OCI-LY7 (cell line): ENCODE results near the gene TP63. TPM values are rescaled to one million over a fixed set of nuclear protein-coding genes. Genes with fewer than 3 reads are reported as not detected.

Source experiments
- BruUV-seq: library from RNA; stranded (reverse); fragments of 400-500 nt; replicated peaks from 2 replicates; lab custom pipeline; 2021; lab: Mats Ljungman, UMichigan
- CTCF ChIA-PET: fragments of 300-600 bp; sonication (Branson Sonifier 250); formaldehyde crosslinking; loops from one replicate; lab custom pipeline; 2022; ENCODE audit warnings: antibody characterized with exemption; ENCODE audit not compliant: unreplicated experiment; lab: Charles Lee
- POLR2A ChIA-PET: fragments of 300-600 bp; sonication (Branson Sonifier 250); formaldehyde crosslinking; loops from one replicate; lab custom pipeline; 2022; ENCODE audit warnings: antibody characterized with exemption; lab: Charles Lee
- DNase-seq: peaks from one replicate; pipeline ENCODE4 v3.0.0-alpha.2; 2015; ENCODE audit warnings: low spot score
- H2AFZ ChIP-seq: fragments of 200-600 bp; sonication (generic), shearing (Covaris generic); 2 replicates; pipeline ENCODE4 v1.6.1; 2014; ENCODE audit warnings: mild to moderate bottlenecking, antibody characterized with exemption, low read length, moderate library complexity
- H3K27ac ChIP-seq: fragments of 200-600 bp; sonication (generic); 2 replicates; pipeline ENCODE4 v1.5.1; 2014; ENCODE audit warnings: mixed run types, low read depth, mild to moderate bottlenecking, moderate library complexity, low read length, inconsistent platforms; ENCODE audit not compliant: poor library complexity, severe bottlenecking
- H3K36me3 ChIP-seq: fragments of 200-600 bp; sonication (generic); 2 replicates; pipeline ENCODE4 v1.6.1; 2014; ENCODE audit warnings: mild to moderate bottlenecking, antibody characterized with exemption, low read length, moderate library complexity, mixed read lengths; ENCODE audit not compliant: insufficient read depth
- H3K4me1 ChIP-seq: fragments of 200-600 bp; sonication (generic); 2 replicates; pipeline ENCODE4 v1.5.1; 2014; ENCODE audit warnings: mild to moderate bottlenecking, low read length; ENCODE audit not compliant: insufficient read depth, poor library complexity, severe bottlenecking
- H3K4me2 ChIP-seq: fragments of 200-600 bp; sonication (generic); 2 replicates; pipeline ENCODE4 v1.6.1; 2014; ENCODE audit warnings: mild to moderate bottlenecking, low read length
- H3K4me3 ChIP-seq: fragments of 200-600 bp; sonication (generic); 2 replicates; pipeline ENCODE4 v1.5.1; 2014; ENCODE audit warnings: mild to moderate bottlenecking, low read depth, low read length; ENCODE audit not compliant: poor library complexity, severe bottlenecking
- H3K79me2 ChIP-seq: fragments of 200-600 bp; sonication (generic); 2 replicates; pipeline ENCODE4 v1.6.1; 2016; ENCODE audit warnings: low read depth, mild to moderate bottlenecking, low read length, moderate library complexity, mixed read lengths; ENCODE audit not compliant: insufficient read depth
- H3K9me2 ChIP-seq: fragments of 200-600 bp; sonication (generic); 2 replicates; pipeline ENCODE4 v1.6.1; 2016; ENCODE audit warnings: mild to moderate bottlenecking, low read length, mixed read lengths; ENCODE audit not compliant: insufficient read depth
- H3K9me3 ChIP-seq: fragments of 200-600 bp; sonication (generic); 2 replicates; pipeline ENCODE4 v1.6.1; 2014; ENCODE audit warnings: mild to moderate bottlenecking, mixed run types, low read length, mixed read lengths
- H4K20me1 ChIP-seq: fragments of 200-600 bp; sonication (generic); 2 replicates; pipeline ENCODE4 v1.6.1; 2014; ENCODE audit warnings: mild to moderate bottlenecking, antibody characterized with exemption, low read length, moderate library complexity, mixed read lengths; ENCODE audit not compliant: insufficient read depth
- CTCF ChIP-seq: fragments of 200-600 bp; sonication (generic); conservative IDR thresholded peaks from 2 replicates; pipeline ENCODE4 v1.5.1; 2014; ENCODE audit warnings: mild to moderate bottlenecking, antibody characterized with exemption, low read length, moderate library complexity, mixed read lengths
- EZH2phosphoT487 ChIP-seq: fragments of 200-600 bp; sonication (generic); IDR thresholded peaks from 2 replicates; pipeline ENCODE4 v1.6.1; 2018; ENCODE audit warnings: low read depth, borderline replicate concordance, mild to moderate bottlenecking, mixed run types, antibody characterized with exemption, low read length, moderate library complexity, mixed read lengths
- intact Hi-C: fragments of 100-400 bp; cut with micrococcal nuclease; formaldehyde crosslinking; loops from one replicate; pipeline ENCODE4 v1.10.0; 2022; ENCODE audit not compliant: unreplicated experiment
- total RNA-seq, 2 experiments: library from RNA; depleted of rRNA in 1 of 2; stranded (reverse); fragments of >200 nt in 1 of 2; shearing (Covaris generic) in 1 of 2; gene quantifications; 2 replicates each; pipeline ENCODE4 v1.2.3, GENCODE V29; 2014 to 2022

Gene TP63
- total RNA-seq, 2 experiments from 2014 or later, result 0.16 to 1.1 TPM

- Histone ChIP-seq H3K9me2 (no peaks in the 10 kb centered on the region), H3K36me3 (no peaks in the 10 kb centered on the region), H3K9me3 (no peaks in the 10 kb centered on the region), H3K4me1 (no peaks in the 10 kb centered on the region), H2AFZ (no peak overlapping the region), H3K4me3 (no peak overlapping the region), H3K27ac (no peak overlapping the region), H3K79me2 (no peaks in the 10 kb centered on the region), H4K20me1 (no peaks in the 10 kb centered on the region), H3K4me2 (no peak overlapping the region)
- DNase-seq, result no peak
- ChIA-PET POLR2A (interaction anchor here (1.3 to 1.4 kb wide), 2 partner anchors 9 to 12 kb away, joined by 3 read pairs; no protein-coding TSS in a partner anchor), CTCF (no interaction called here)
- BruUV-seq, result no TSS peak
- TF ChIP-seq EZH2phosphoT487 (no peak), CTCF (no peak)
- intact Hi-C loops, result no loop called here
Measured at GRCh38 chr3:189773056-189773455, 141.9 kb downstream of the TP63 start.

- H3K4me2 ChIP-seq, result no peak overlapping the region
- CTCF ChIA-PET, result no interaction called here
- no peaks in the 10 kb centered on the region for H3K79me2 ChIP-seq
- intact Hi-C loops, result no loop called here
- H3K27ac ChIP-seq, result no peak overlapping the region
- POLR2A ChIA-PET, result no interaction called here
- H3K4me3 ChIP-seq, result no peak overlapping the region
- no peaks in the 10 kb centered on the region for H3K9me3 ChIP-seq
- no peak for DNase-seq
- H4K20me1 ChIP-seq, result no peaks in the 10 kb centered on the region
- no TSS peak for BruUV-seq
- no peaks in the 10 kb centered on the region for H3K36me3 ChIP-seq
- no peak overlapping the region for H2AFZ ChIP-seq
- no peak for TF ChIP-seq CTCF
- no peak for TF ChIP-seq EZH2phosphoT487
- H3K9me2 ChIP-seq, result no peaks in the 10 kb centered on the region
- no peaks in the 10 kb centered on the region for H3K4me1 ChIP-seq
Measured at GRCh38 chr3:189776149-189776824, 145.1 kb downstream of the TP63 start.

GRCh38 chr3:189778340-189778950 is 147.3 kb downstream of the TP63 start:
- H2AFZ ChIP-seq, result no peak overlapping the region

More at GRCh38 chr3:189778340-189778950, 147.3 kb downstream of the TP63 start:
- H3K4me2 ChIP-seq, result no peak overlapping the region
- H4K20me1 ChIP-seq, result no peaks in the 10 kb centered on the region
- H3K4me3 ChIP-seq, result no peak overlapping the region
- TF ChIP-seq CTCF, result no peak
- TF ChIP-seq EZH2phosphoT487, result no peak
- no peaks in the 10 kb centered on the region for H3K9me3 ChIP-seq
- ChIA-PET POLR2A (interaction anchor here (0.6 to 1.6 kb wide), 3 partner anchors 22 to 1959 kb away, joined by 3 to 7 read pairs (median 3); no protein-coding TSS in a partner anchor), CTCF (no interaction called here)
- no peak for DNase-seq
- no peaks in the 10 kb centered on the region for H3K4me1 ChIP-seq
- no peak overlapping the region for H3K27ac ChIP-seq
- no peaks in the 10 kb centered on the region for H3K79me2 ChIP-seq
- no peaks in the 10 kb centered on the region for H3K36me3 ChIP-seq
- no peaks in the 10 kb centered on the region for H3K9me2 ChIP-seq
- no TSS peak for BruUV-seq
- intact Hi-C loops, result no loop called here
